ENCODE data around the gene PDPK1. TPM values are rescaled to one million over a fixed set of nuclear protein-coding genes. Genes with fewer than 3 reads are reported as not detected.
A peak's percentile ranks its signal among the peaks of the same experiment; 100 is the strongest.
"Not testable (repeated sequence)": the region's sequence is repeated elsewhere in the genome, so short reads cannot be mapped to it uniquely, and the experiment has no call there.

PDPK1 gene
- total and polyA plus RNA-seq, 7 donors, result 12.9 to 44.5 (median 32.6) TPM

- H3K4me1 ChIP-seq; DNase-seq; H3K9me3 ChIP-seq; H3K4me3 ChIP-seq; H3K36me3 ChIP-seq (ENCODE audit: insufficient read depth in 1 of 2, low read depth in 1 of 2); H3K27ac ChIP-seq; H3K27me3 ChIP-seq (ENCODE audit: insufficient read depth in 3 of 3, low read length in 2 of 3); intact Hi-C loops (cut with DNase I); ATAC-seq: not testable (repeated sequence)
- no CpG with 5 or more reads among the region's 7 CpGs for WGBS, 3 donors
Observed at GRCh38 chr16:2632291-2632690, 94.5 kb downstream of the PDPK1 start.

- peak; percentile 70 to 82 (median 74) for ATAC-seq
- intact Hi-C loops (cut with DNase I); H3K4me1 ChIP-seq; H3K27me3 ChIP-seq (ENCODE audit: insufficient read depth in 3 of 3, low read length in 2 of 3); H3K9me3 ChIP-seq; H3K4me3 ChIP-seq; H3K36me3 ChIP-seq (ENCODE audit: insufficient read depth in 1 of 2, low read depth in 1 of 2); H3K27ac ChIP-seq: not testable (repeated sequence)
- peak; percentile 12 for TF ChIP-seq CTCF (IDR thresholded peaks at IDR 0.05)
- DNase-seq, result peak in 1 of 2 donors; percentile 25
- WGBS, 3 donors, result 0% methylated on average over 2 of the region's 12 CpGs; no CpG with 5 or more reads in 2 of the 3 donors
Observed at GRCh38 chr16:2639071-2639721, 101.4 kb downstream of the PDPK1 start.

GRCh38 chr16:2639722-2640072 lies 101.9 kb downstream of the PDPK1 start:
- WGBS, 3 donors, result 71 to 76% (median 76%) methylated on average over 6 to 9 of the region's 9 CpGs

GRCh38 chr16:2642561-2642960 lies 104.7 kb downstream of the PDPK1 start:
- intact Hi-C loops (cut with DNase I); H3K4me1 ChIP-seq; H3K27me3 ChIP-seq (ENCODE audit: insufficient read depth in 3 of 3, low read length in 2 of 3); H3K36me3 ChIP-seq (ENCODE audit: insufficient read depth in 1 of 2, low read depth in 1 of 2); H3K4me3 ChIP-seq; DNase-seq; H3K9me3 ChIP-seq; H3K27ac ChIP-seq: not testable (repeated sequence)
- 79 to 98% (median 88%) methylated on average over 4 to 6 of the region's 17 CpGs for WGBS, 3 donors
- ATAC-seq, result peak; percentile 34 to 83 (median 66)

More at GRCh38 chr16:2639722-2640072, 101.9 kb downstream of the PDPK1 start:
- H3K4me3 ChIP-seq; intact Hi-C loops (cut with DNase I); DNase-seq; ATAC-seq; H3K27ac ChIP-seq; H3K4me1 ChIP-seq; H3K27me3 ChIP-seq (ENCODE audit: insufficient read depth in 3 of 3, low read length in 2 of 3); H3K36me3 ChIP-seq (ENCODE audit: insufficient read depth in 1 of 2, low read depth in 1 of 2); H3K9me3 ChIP-seq: not testable (repeated sequence)

GRCh38 chr16:2644754-2645453 lies 107.1 kb downstream of the PDPK1 start:
- peak in 3 of 4 donors; percentile 16 to 59 (median 29) for ATAC-seq
- H3K27me3 ChIP-seq (ENCODE audit: insufficient read depth in 3 of 3, low read length in 2 of 3), result not testable (repeated sequence)

GRCh38 chr16:2651268-2651871 lies 113.5 kb downstream of the PDPK1 start:
- WGBS, 3 donors, result no CpG with 5 or more reads among the region's 14 CpGs
- H3K27me3 ChIP-seq (ENCODE audit: insufficient read depth in 3 of 3, low read length in 2 of 3); DNase-seq; H3K9me3 ChIP-seq; H3K27ac ChIP-seq; H3K4me3 ChIP-seq; intact Hi-C loops (cut with DNase I); H3K4me1 ChIP-seq; H3K36me3 ChIP-seq (ENCODE audit: insufficient read depth in 1 of 2, low read depth in 1 of 2): not testable (repeated sequence)
- ATAC-seq, result peak in 3 of 4 donors; percentile 29 to 72 (median 57)

More at GRCh38 chr16:2644754-2645453, 107.1 kb downstream of the PDPK1 start:
- WGBS, 3 donors, result no CpG with 5 or more reads among the region's 12 CpGs
- intact Hi-C loops (cut with DNase I); H3K4me1 ChIP-seq; DNase-seq; H3K27ac ChIP-seq; H3K4me3 ChIP-seq; H3K9me3 ChIP-seq; H3K36me3 ChIP-seq (ENCODE audit: insufficient read depth in 1 of 2, low read depth in 1 of 2): not testable (repeated sequence)

Other genes starting within 250 kb of the PDPK1 start
- 1 to 10 TPM; 8.6 to 9.4 (median 9.0) TPM for gene ABCA3, start 197.3 kb upstream of the PDPK1 start, total RNA-seq
- gene ABCA3, start 197.3 kb upstream of the PDPK1 start, polyA plus RNA-seq, result 1 to 10 TPM; 2.2 to 5.2 (median 3.0) TPM
- 1 to 10 TPM; 1.2 to 1.8 (median 1.7) TPM for gene CCNF, start 108.6 kb upstream of the PDPK1 start, total RNA-seq
- 1 to 10 TPM; 1.1 to 2.3 (median 1.7) TPM for gene CCNF, start 108.6 kb upstream of the PDPK1 start, polyA plus RNA-seq
- 1 to 10 TPM in 1 of 4 donors, under 1 TPM in 3; 0.25 to 1.1 (median 0.47) TPM for gene TEDC2, start 77.9 kb upstream of the PDPK1 start, total RNA-seq
- 1 to 10 TPM in 2 of 3 donors, under 1 TPM in 1; 0.34 to 3.0 (median 1.2) TPM for gene TEDC2, start 77.9 kb upstream of the PDPK1 start, polyA plus RNA-seq
- under 1 TPM in 3 of 4 donors, not detected in 1; 0.13 to 0.20 (median 0.14) TPM for gene NTN3, start 66.7 kb upstream of the PDPK1 start, total RNA-seq
- under 1 TPM in 1 of 3 donors, not detected in 2; 0.01 TPM for gene NTN3, start 66.7 kb upstream of the PDPK1 start, polyA plus RNA-seq
- gene TBC1D24, start 62.9 kb upstream of the PDPK1 start, total RNA-seq, result 1 to 10 TPM; 6.0 to 8.9 (median 6.5) TPM
- 1 to 10 TPM; 3.2 to 5.4 (median 4.8) TPM for gene TBC1D24, start 62.9 kb upstream of the PDPK1 start, polyA plus RNA-seq
- gene ATP6V0C, start 24.1 kb upstream of the PDPK1 start, total RNA-seq, result 100 to 1,000 TPM; 116 to 193 (median 182) TPM
- gene ATP6V0C, start 24.1 kb upstream of the PDPK1 start, polyA plus RNA-seq, result 100 to 1,000 TPM; 165 to 241 (median 174) TPM
- 10 to 100 TPM in 1 of 4 donors, 1 to 10 TPM in 3; 5.7 to 12.4 (median 9.3) TPM for gene AMDHD2, start 17.6 kb upstream of the PDPK1 start, total RNA-seq
- 10 to 100 TPM in 2 of 3 donors, 1 to 10 TPM in 1; 5.4 to 12.6 (median 11.8) TPM for gene AMDHD2, start 17.6 kb upstream of the PDPK1 start, polyA plus RNA-seq
- under 1 TPM in 1 of 4 donors, not detected in 3; 0.22 TPM for gene CEMP1, start 6.6 kb upstream of the PDPK1 start, total RNA-seq
- gene CEMP1, start 6.6 kb upstream of the PDPK1 start, polyA plus RNA-seq, result under 1 TPM; 0.16 to 0.32 (median 0.17) TPM
- 10 to 100 TPM in 3 of 4 donors, 1 to 10 TPM in 1; 9.1 to 18.0 (median 16.7) TPM for gene KCTD5, start 144.5 kb downstream of the PDPK1 start, total RNA-seq
- gene KCTD5, start 144.5 kb downstream of the PDPK1 start, polyA plus RNA-seq, result 10 to 100 TPM; 10.8 to 65.8 (median 24.1) TPM
- under 1 TPM in 2 of 4 donors, not detected in 2; 0.22 to 0.34 TPM for gene PRSS27, start 182.2 kb downstream of the PDPK1 start, total RNA-seq
- gene PRSS27, start 182.2 kb downstream of the PDPK1 start, polyA plus RNA-seq, result under 1 TPM; 0.07 to 0.20 (median 0.08) TPM
- 100 to 1,000 TPM; 277 to 413 (median 316) TPM for gene SRRM2, start 214.6 kb downstream of the PDPK1 start, total RNA-seq
- gene SRRM2, start 214.6 kb downstream of the PDPK1 start, polyA plus RNA-seq, result 100 to 1,000 TPM; 183 to 226 (median 216) TPM
- gene ELOB, start 239.3 kb downstream of the PDPK1 start, total RNA-seq, result 100 to 1,000 TPM; 226 to 317 (median 296) TPM
- gene ELOB, start 239.3 kb downstream of the PDPK1 start, polyA plus RNA-seq, result 100 to 1,000 TPM; 344 to 660 (median 388) TPM
- gene PRSS33, start 249.5 kb downstream of the PDPK1 start, total RNA-seq, result not detected
- not detected for gene PRSS33, start 249.5 kb downstream of the PDPK1 start, polyA plus RNA-seq

Data from psoas muscle (tissue), 8 donors.